ENCODE results near the gene SPR. TPM values are rescaled to one million over a fixed set of nuclear protein-coding genes. Genes with fewer than 3 reads are reported as not detected.

Gene SPR
- total RNA-seq, 4 donors from 2014 or later = 24.3 to 54.3 (median 42.8) TPM

DNA sequence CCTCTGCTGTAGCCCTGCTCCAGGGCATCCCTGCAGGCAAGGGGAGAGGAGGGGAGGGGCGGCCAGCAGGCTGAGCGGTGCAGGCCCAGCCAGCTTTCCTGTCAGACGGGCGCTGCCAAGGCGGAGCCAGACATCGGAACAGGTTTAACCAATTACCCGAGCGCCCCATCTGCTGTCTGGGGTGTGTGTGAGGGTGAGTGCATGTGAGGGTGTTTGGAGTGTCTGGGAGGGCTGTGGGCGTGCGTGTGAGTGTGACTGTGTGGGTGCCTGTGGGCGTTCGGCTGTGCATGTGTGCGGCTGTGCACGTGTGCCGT is 50.1 kb downstream of the SPR start:
- ATAC-seq (ENCODE audit: low FRiP score) (no peak), DNase-seq (ENCODE audit: low spot score) (no peak)
- TF ChIP-seq, protein P1, sequence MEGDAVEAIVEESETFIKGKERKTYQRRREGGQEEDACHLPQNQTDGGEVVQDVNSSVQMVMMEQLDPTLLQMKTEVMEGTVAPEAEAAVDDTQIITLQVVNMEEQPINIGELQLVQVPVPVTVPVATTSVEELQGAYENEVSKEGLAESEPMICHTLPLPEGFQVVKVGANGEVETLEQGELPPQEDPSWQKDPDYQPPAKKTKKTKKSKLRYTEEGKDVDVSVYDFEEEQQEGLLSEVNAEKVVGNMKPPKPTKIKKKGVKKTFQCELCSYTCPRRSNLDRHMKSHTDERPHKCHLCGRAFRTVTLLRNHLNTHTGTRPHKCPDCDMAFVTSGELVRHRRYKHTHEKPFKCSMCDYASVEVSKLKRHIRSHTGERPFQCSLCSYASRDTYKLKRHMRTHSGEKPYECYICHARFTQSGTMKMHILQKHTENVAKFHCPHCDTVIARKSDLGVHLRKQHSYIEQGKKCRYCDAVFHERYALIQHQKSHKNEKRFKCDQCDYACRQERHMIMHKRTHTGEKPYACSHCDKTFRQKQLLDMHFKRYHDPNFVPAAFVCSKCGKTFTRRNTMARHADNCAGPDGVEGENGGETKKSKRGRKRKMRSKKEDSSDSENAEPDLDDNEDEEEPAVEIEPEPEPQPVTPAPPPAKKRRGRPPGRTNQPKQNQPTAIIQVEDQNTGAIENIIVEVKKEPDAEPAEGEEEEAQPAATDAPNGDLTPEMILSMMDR (IDR thresholded peaks at IDR 0.05) = no peak

DNA sequence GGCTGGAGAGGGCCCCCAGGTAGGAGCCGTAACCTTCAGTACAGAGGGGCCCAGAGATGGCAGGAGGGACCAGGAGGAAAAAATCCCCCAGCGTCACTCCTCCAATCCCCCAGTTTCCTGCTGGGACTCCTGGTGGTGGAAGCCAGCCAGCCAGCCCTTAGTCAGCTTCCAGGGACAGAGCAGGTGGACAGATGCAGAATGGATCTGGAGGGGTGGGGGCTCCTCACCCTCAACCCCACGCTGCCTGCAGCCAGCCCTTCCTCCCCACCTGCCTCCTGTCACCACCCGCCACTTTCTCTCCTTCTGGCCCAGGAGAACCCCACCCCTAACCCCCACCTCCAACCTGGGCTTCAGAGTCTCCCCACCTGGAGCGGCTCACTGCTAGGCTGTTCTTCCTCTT is 51.2 kb downstream of the SPR start:
- TF ChIP-seq, protein P1 (IDR thresholded peaks at IDR 0.05) = no peak
- DNase-seq (ENCODE audit: low spot score) = no peak
- ATAC-seq (ENCODE audit: low FRiP score) = no peak

DNA sequence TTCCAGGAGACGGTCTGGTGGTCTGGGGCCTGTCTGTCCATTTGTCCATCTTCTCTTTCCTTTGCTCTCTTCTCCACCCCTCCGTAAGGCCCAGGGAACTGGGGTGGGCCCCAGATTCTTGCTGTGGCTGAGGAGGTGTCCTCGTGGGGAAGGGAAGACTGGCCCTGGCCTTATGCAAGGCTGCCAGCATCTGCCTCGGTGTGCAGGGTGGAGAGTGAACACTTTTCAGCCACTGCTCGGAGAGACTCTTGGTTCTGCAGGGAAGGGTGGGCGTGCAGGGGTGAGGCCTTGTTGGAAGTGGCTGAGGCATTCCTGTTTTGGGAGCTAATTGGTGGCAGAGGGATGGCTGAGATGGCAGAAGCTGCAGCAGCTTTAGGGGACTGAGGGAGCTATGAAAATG is 53.2 kb downstream of the SPR start:
- TF ChIP-seq, protein P1 (IDR thresholded peaks at IDR 0.05) = no peak
- ATAC-seq (ENCODE audit: low FRiP score) (no peak), DNase-seq (ENCODE audit: low spot score) (no peak)

DNA sequence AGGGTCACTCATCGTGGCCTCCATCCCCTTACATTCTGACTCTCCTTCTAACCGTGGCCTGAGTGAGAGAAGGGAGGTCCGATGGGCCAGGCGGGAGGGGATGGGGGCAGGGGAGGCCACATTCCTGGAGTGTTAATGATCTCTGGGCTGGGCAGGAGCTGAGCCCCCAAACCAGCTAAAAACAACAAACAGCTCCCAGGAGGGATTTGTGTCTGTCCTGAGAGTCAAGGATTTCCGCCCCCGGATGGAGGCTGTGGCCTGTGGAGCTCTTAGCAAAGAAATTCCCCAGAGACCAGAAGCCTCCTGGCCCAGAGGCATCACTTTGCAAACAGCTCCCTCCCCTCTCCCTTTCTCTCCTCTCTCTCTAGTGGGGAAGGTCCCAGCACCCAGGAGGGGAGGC is 53.6 kb downstream of the SPR start:
- TF ChIP-seq, protein P1 (IDR thresholded peaks at IDR 0.05) = no peak
- DNase-seq (ENCODE audit: low spot score) = no peak
- ATAC-seq (ENCODE audit: low FRiP score) = no peak

Other genes with a start within 250 kb of the SPR start
- gene EXOC6B, start 61.4 kb upstream of the SPR start, total RNA-seq = 10 to 100 TPM; 25.6 to 38.3 (median 30.1) TPM
- 1 to 10 TPM in 1 of 4 donors, under 1 TPM in 1, not detected in 2; 0.38 to 4.0 TPM for gene EMX1, start 30.1 kb downstream of the SPR start, total RNA-seq
- gene SFXN5, start 184.3 kb downstream of the SPR start, total RNA-seq = 10 to 100 TPM in 2 of 4 donors, 1 to 10 TPM in 2; 5.1 to 15.6 (median 9.4) TPM
- gene RAB11FIP5, start 225.5 kb downstream of the SPR start, total RNA-seq = 10 to 100 TPM; 16.6 to 40.1 (median 20.7) TPM

Data from omental fat pad (tissue), 4 donors.